CD4-positive, CD25-positive, alpha-beta regulatory T cell (primary cell): ENCODE measurements around the gene PAFAH1B1. TPM values are rescaled to one million over a fixed set of nuclear protein-coding genes. Genes with fewer than 3 reads are reported as not detected.
"Not testable (repeated sequence)": the region's sequence is repeated elsewhere in the genome, so short reads cannot be mapped to it uniquely, and the experiment has no call there.

Source experiments
- ATAC-seq, 2 donors: fragments of 150-1000 bp; cut with Tn5 transposase; one replicate each; pipeline ENCODE4 v1.10.0; 2021; ENCODE audit warnings: low read depth in 2 of 2, moderate number of reproducible peaks in 2 of 2, moderate library complexity in 1 of 2
- DNase-seq, 3 donors: peaks; one replicate each; pipeline versions ENCODE4 v3.0.0 to v3.0.0-alpha.2; 2012 to 2022; ENCODE audit warnings: mixed read lengths in 1 of 3
- H3K27ac ChIP-seq: one replicate; pipeline ENCODE4 v1.7.0; 2013; ENCODE audit warnings: mild to moderate bottlenecking, low read length; ENCODE audit not compliant: insufficient read depth, poor library complexity, severe bottlenecking
- H3K27me3 ChIP-seq: one replicate; pipeline ENCODE4 v1.7.0; 2013; ENCODE audit warnings: low read length; ENCODE audit not compliant: control insufficient read depth, insufficient read depth
- H3K36me3 ChIP-seq: one replicate; pipeline ENCODE4 v1.7.0; 2013; ENCODE audit warnings: mild to moderate bottlenecking, low read length, moderate library complexity; ENCODE audit not compliant: control insufficient read depth, insufficient read depth
- H3K4me1 ChIP-seq: 2 replicates; pipeline ENCODE4 v1.7.0; 2013; ENCODE audit warnings: mild to moderate bottlenecking, low read length; ENCODE audit not compliant: insufficient read depth, control insufficient read depth, poor library complexity, severe bottlenecking
- H3K4me3 ChIP-seq: one replicate; pipeline ENCODE4 v1.7.0; 2013; ENCODE audit warnings: low read depth, mild to moderate bottlenecking, low read length, moderate library complexity
- H3K9me3 ChIP-seq, 2 experiments: 1 replicate in 1 of 2; 2 replicates in 1 of 2; pipeline ENCODE4 v1.7.0; 2013; ENCODE audit warnings: low read length in 2 of 2, mild to moderate bottlenecking in 1 of 2, moderate library complexity in 1 of 2; ENCODE audit not compliant: control insufficient read depth in 2 of 2
- H3K27ac Mint-ChIP-seq, 3 donors: one replicate each; pipeline ENCODE4 v1.8.0; 2020 to 2022; ENCODE audit warnings: mild to moderate bottlenecking in 3 of 3, mixed read lengths in 3 of 3, moderate library complexity in 2 of 3
- H3K27me3 Mint-ChIP-seq: one replicate; pipeline ENCODE4 v1.8.0; 2022; ENCODE audit warnings: mild to moderate bottlenecking, mixed read lengths
- H3K36me3 Mint-ChIP-seq: one replicate; pipeline ENCODE4 v1.8.0; 2020; ENCODE audit warnings: mixed read lengths
- H3K4me1 Mint-ChIP-seq, 4 donors: one replicate each; pipeline ENCODE4 v1.8.0; 2020 to 2022; ENCODE audit warnings: mixed read lengths in 4 of 4, mild to moderate bottlenecking in 1 of 4
- H3K4me3 Mint-ChIP-seq, 4 donors: one replicate each; pipeline ENCODE4 v1.8.0; 2020 to 2022; ENCODE audit warnings: mild to moderate bottlenecking in 4 of 4, mixed read lengths in 4 of 4, moderate library complexity in 3 of 4
- H3K9me3 Mint-ChIP-seq, 7 donors: one replicate each; pipeline ENCODE4 v1.8.0; 2020 to 2022; ENCODE audit warnings: mixed read lengths in 7 of 7, mild to moderate bottlenecking in 3 of 7, moderate library complexity in 2 of 7
- polyA plus RNA-seq, 4 donors: library from polyadenylated mRNA; unstranded; fragments of 300-500 nt; fragmentation: Illumina TruSeq; gene quantifications; one replicate each; pipeline ENCODE4 v1.2.3, GENCODE V29; 2021
- total RNA-seq: library from RNA; stranded (reverse); gene quantifications from one replicate; pipeline ENCODE4 v1.2.3, GENCODE V29; 2022

Gene PAFAH1B1
- total and polyA plus RNA-seq, 5 donors from 2014 or later = 20.6 to 174 (median 33.6) TPM

- Mint-ChIP-seq H3K27ac (no peak overlapping the region), H3K27me3 (no peaks in the 10 kb centered on the region), H3K36me3 (peaks cover 7% of the 10 kb centered on the region), H3K9me3 (no peaks in the 10 kb centered on the region), H3K4me3 (no peak overlapping the region), H3K4me1 (peaks cover 37 to 86% (median 52%) of the 10 kb centered on the region in 4 donors)
- DNase-seq (no peak), ATAC-seq (no peak)
- Histone ChIP-seq H3K4me1 (peaks cover 50% of the 10 kb centered on the region), H3K9me3 (no peaks in the 10 kb centered on the region), H3K36me3 (peaks cover 5% of the 10 kb centered on the region), H3K27me3 (no peaks in the 10 kb centered on the region), H3K4me3 (no peak overlapping the region), H3K27ac (no peak overlapping the region)
Measured at GRCh38 chr17:2612630-2613029, 19.2 kb downstream of the PAFAH1B1 start.

GRCh38 chr17:2613089-2613808, 19.8 kb downstream of the PAFAH1B1 start:
- no peaks in the 10 kb centered on the region for H3K9me3 ChIP-seq
- no peak overlapping the region for H3K4me3 Mint-ChIP-seq
- DNase-seq (no peak), ATAC-seq (no peak)
- H3K4me1 Mint-ChIP-seq = peaks cover 33 to 87% (median 54%) of the 10 kb centered on the region in 4 donors
- peaks cover 7% of the 10 kb centered on the region for H3K36me3 Mint-ChIP-seq
- H3K27me3 ChIP-seq = no peaks in the 10 kb centered on the region
- peaks cover 45% of the 10 kb centered on the region for H3K4me1 ChIP-seq
- no peak overlapping the region for H3K4me3 ChIP-seq
- H3K27ac ChIP-seq = no peak overlapping the region
- H3K27me3 Mint-ChIP-seq = no peaks in the 10 kb centered on the region
- H3K36me3 ChIP-seq = peaks cover 5% of the 10 kb centered on the region
- no peaks in the 10 kb centered on the region for H3K9me3 Mint-ChIP-seq
- H3K27ac Mint-ChIP-seq = no peak overlapping the region

- Histone ChIP-seq H3K27ac (no peak overlapping the region), H3K4me1 (peaks cover 36% of the 10 kb centered on the region), H3K36me3 (peaks cover 3% of the 10 kb centered on the region), H3K4me3 (no peak overlapping the region), H3K27me3 (no peaks in the 10 kb centered on the region), H3K9me3 (no peaks in the 10 kb centered on the region)
- no peak for ATAC-seq
- Mint-ChIP-seq H3K4me3 (peak overlapping the region in 1 of 4 donors; percentile 40), H3K9me3 (no peaks in the 10 kb centered on the region), H3K36me3 (peaks cover 4% of the 10 kb centered on the region), H3K4me1 (peaks cover 17 to 79% (median 41%) of the 10 kb centered on the region in 4 donors), H3K27ac (peak overlapping the region in 2 of 3 donors; percentile 2 to 66), H3K27me3 (no peaks in the 10 kb centered on the region)
- DNase-seq = no peak
Measured at GRCh38 chr17:2615882-2616281, 22.4 kb downstream of the PAFAH1B1 start.

- Mint-ChIP-seq H3K27ac (peak overlapping the region in 1 of 3 donors; percentile 67), H3K4me3 (peak overlapping the region in 3 of 4 donors; percentile 17 to 79 (median 33)), H3K36me3 (peaks cover 11% of the 10 kb centered on the region), H3K9me3 (peaks cover 0 to 1% (median 0%) of the 10 kb centered on the region in 7 donors), H3K27me3 (no peaks in the 10 kb centered on the region), H3K4me1 (peaks cover 20 to 84% (median 44%) of the 10 kb centered on the region in 4 donors)
- peaks cover 10% of the 10 kb centered on the region for H3K36me3 ChIP-seq
- peaks cover 21% of the 10 kb centered on the region for H3K4me1 ChIP-seq
- no peaks in the 10 kb centered on the region for H3K27me3 ChIP-seq
- ATAC-seq = no peak
- DNase-seq = no peak
- H3K9me3 ChIP-seq = no peaks in the 10 kb centered on the region
- H3K4me3 ChIP-seq = no peak overlapping the region
- no peak overlapping the region for H3K27ac ChIP-seq
Measured at GRCh38 chr17:2621241-2621640, 27.8 kb downstream of the PAFAH1B1 start.

- H3K27ac ChIP-seq, H3K4me3 ChIP-seq, H3K27me3 ChIP-seq, H3K9me3 Mint-ChIP-seq, H3K27me3 Mint-ChIP-seq, H3K9me3 ChIP-seq, ATAC-seq, H3K36me3 ChIP-seq, DNase-seq: not testable (repeated sequence)
- Mint-ChIP-seq H3K4me3 (peak overlapping the region in 2 of 4 donors; percentile 22 to 38), H3K27ac (peak overlapping the region in 1 of 3 donors; percentile 48), H3K4me1 (peaks cover 20 to 82% (median 42%) of the 10 kb centered on the region in 4 donors), H3K36me3 (peaks cover 14% of the 10 kb centered on the region)
- peaks cover 21% of the 10 kb centered on the region for H3K4me1 ChIP-seq
Measured at GRCh38 chr17:2621951-2622405, 28.5 kb downstream of the PAFAH1B1 start.

DNA sequence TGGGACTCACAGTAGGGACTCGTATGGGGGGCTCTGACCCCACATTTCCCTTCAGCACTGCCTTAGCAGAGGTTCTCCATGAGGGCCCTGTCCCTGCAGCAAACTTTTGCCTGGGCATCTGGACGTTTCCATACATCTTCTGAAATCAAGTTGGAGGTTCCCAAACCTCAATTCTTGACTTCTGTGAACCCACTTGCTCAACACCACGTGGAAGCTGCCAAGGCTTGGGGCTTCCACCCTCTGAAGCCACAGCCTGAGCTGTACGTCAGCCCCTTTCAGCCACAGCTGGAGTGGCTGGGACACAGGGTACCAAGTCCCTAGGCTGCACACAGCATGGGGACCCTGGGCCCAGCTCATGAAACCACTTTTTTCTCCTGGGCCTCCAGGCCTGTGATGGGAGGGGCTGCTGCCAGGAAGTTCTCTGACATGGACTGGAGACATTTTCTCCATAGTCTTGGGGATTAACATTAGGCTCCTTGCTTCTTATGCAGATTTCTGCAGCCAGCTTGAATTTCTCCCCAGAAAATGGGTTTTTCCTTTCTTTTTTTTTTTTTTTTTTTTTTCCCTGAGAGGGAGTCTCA, 29.4 kb downstream of the PAFAH1B1 start:
- not testable (repeated sequence) for H3K9me3 Mint-ChIP-seq, DNase-seq, H3K4me3 ChIP-seq, H3K4me3 Mint-ChIP-seq, H3K9me3 ChIP-seq, H3K27ac ChIP-seq, H3K27me3 ChIP-seq, H3K36me3 ChIP-seq, H3K27me3 Mint-ChIP-seq, H3K27ac Mint-ChIP-seq, ATAC-seq
- peaks cover 26 to 82% (median 44%) of the 10 kb centered on the region in 4 donors for H3K4me1 Mint-ChIP-seq
- peaks cover 25% of the 10 kb centered on the region for H3K4me1 ChIP-seq
- H3K36me3 Mint-ChIP-seq = peaks cover 18% of the 10 kb centered on the region

GRCh38 chr17:2624292-2624731, 30.9 kb downstream of the PAFAH1B1 start:
- peaks cover 37 to 88% (median 55%) of the 10 kb centered on the region in 4 donors for H3K4me1 Mint-ChIP-seq
- no peaks in the 10 kb centered on the region for H3K27me3 ChIP-seq
- H3K4me3 Mint-ChIP-seq = no peak overlapping the region
- peak overlapping the region in 2 of 3 donors; percentile 21 to 78 for H3K27ac Mint-ChIP-seq
- H3K4me1 ChIP-seq = peaks cover 26% of the 10 kb centered on the region
- H3K36me3 Mint-ChIP-seq = peaks cover 18% of the 10 kb centered on the region
- H3K9me3 Mint-ChIP-seq = peaks cover 0 to 4% (median 0%) of the 10 kb centered on the region in 7 donors
- no peak for DNase-seq
- ATAC-seq = no peak
- peaks cover 10% of the 10 kb centered on the region for H3K36me3 ChIP-seq
- no peak overlapping the region for H3K4me3 ChIP-seq
- no peaks in the 10 kb centered on the region for H3K9me3 ChIP-seq
- H3K27me3 Mint-ChIP-seq = no peaks in the 10 kb centered on the region
- H3K27ac ChIP-seq = no peak overlapping the region
